ENCODE measurements around the gene NGB. TPM values are rescaled to one million over a fixed set of nuclear protein-coding genes. Genes with fewer than 3 reads are reported as not detected.
"Not testable (repeated sequence)": the region's sequence is repeated elsewhere in the genome, so short reads cannot be mapped to it uniquely, and the experiment has no call there.

Gene NGB
- total and polyA plus RNA-seq, 2 donors (not counting 1 experiment from before 2014, with no cell fraction given): not detected

- no peak for DNase-seq (ENCODE audit: low read depth in 2 of 2)
- Histone ChIP-seq H3K4me1 (ENCODE audit: control insufficient read depth, extremely low read depth, insufficient read depth, low read length) (no peaks in the 10 kb centered on the region), H3K36me3 (ENCODE audit: control insufficient read depth, insufficient read depth, low read length) (peaks cover 4% of the 10 kb centered on the region), H3K4me2 (ENCODE audit: extremely low read depth, insufficient read depth, low read length) (no peak overlapping the region), H3K27me3 (ENCODE audit: control insufficient read depth, insufficient read depth, low read length) (no peaks in the 10 kb centered on the region), H3K9me3 (ENCODE audit: control insufficient read depth, insufficient read depth, low read depth, low read length) (no peaks in the 10 kb centered on the region), H3K79me2 (ENCODE audit: control insufficient read depth, insufficient read depth, low read length) (no peaks in the 10 kb centered on the region), H3K4me3 (replicated peaks in 1 of 4; ENCODE audit: control extremely low read depth in 1 of 4, insufficient read depth in 1 of 4, low read depth in 3 of 4, low read length in 4 of 4) (no peak overlapping the region), H2AFZ (ENCODE audit: low read length) (no peak overlapping the region), H3K9ac (ENCODE audit: insufficient read depth, low read length) (no peak overlapping the region), H4K20me1 (ENCODE audit: control insufficient read depth, extremely low read depth, insufficient read depth, low read length) (no peaks in the 10 kb centered on the region), H3K27ac (ENCODE audit: insufficient read depth, low read length) (no peak overlapping the region)
- TF ChIP-seq CTCF (conservative IDR thresholded peaks at IDR 0.05 in 1 of 2, IDR thresholded peaks at IDR 0.05 in 1 of 2; ENCODE audit: low read depth in 1 of 2, low read length in 2 of 2) (no peak), EZH2 (IDR thresholded peaks at IDR 0.05; ENCODE audit: low read length, missing control alignments) (no peak)
These were observed 13.1 kb upstream of the NGB start for GRCh38 chr14:77284066-77284465.

- Histone ChIP-seq H4K20me1 (ENCODE audit: control insufficient read depth, extremely low read depth, insufficient read depth, low read length) (no peaks in the 10 kb centered on the region), H3K4me1 (ENCODE audit: control insufficient read depth, extremely low read depth, insufficient read depth, low read length) (no peaks in the 10 kb centered on the region), H3K9me3 (ENCODE audit: control insufficient read depth, insufficient read depth, low read depth, low read length) (no peaks in the 10 kb centered on the region), H2AFZ (ENCODE audit: low read length) (no peak overlapping the region), H3K27me3 (ENCODE audit: control insufficient read depth, insufficient read depth, low read length) (no peaks in the 10 kb centered on the region), H3K36me3 (ENCODE audit: control insufficient read depth, insufficient read depth, low read length) (peaks cover 8% of the 10 kb centered on the region), H3K27ac (ENCODE audit: insufficient read depth, low read length) (no peak overlapping the region), H3K9ac (ENCODE audit: insufficient read depth, low read length) (no peak overlapping the region), H3K4me2 (ENCODE audit: extremely low read depth, insufficient read depth, low read length) (no peak overlapping the region), H3K79me2 (ENCODE audit: control insufficient read depth, insufficient read depth, low read length) (no peaks in the 10 kb centered on the region), H3K4me3 (replicated peaks in 1 of 4; ENCODE audit: control extremely low read depth in 1 of 4, insufficient read depth in 1 of 4, low read depth in 3 of 4, low read length in 4 of 4) (no peak overlapping the region)
- no peak for DNase-seq (ENCODE audit: low read depth in 2 of 2)
- TF ChIP-seq EZH2 (IDR thresholded peaks at IDR 0.05; ENCODE audit: low read length, missing control alignments): no peak
- TF ChIP-seq CTCF (conservative IDR thresholded peaks at IDR 0.05 in 1 of 2, IDR thresholded peaks at IDR 0.05 in 1 of 2; ENCODE audit: low read depth in 1 of 2, low read length in 2 of 2): no peak
These were observed 10.9 kb upstream of the NGB start for GRCh38 chr14:77281852-77282410.

GRCh38 chr14:77280921-77281320 is 9.9 kb upstream of the NGB start:
- H3K36me3 ChIP-seq (ENCODE audit: control insufficient read depth, insufficient read depth, low read length); H3K27ac ChIP-seq (ENCODE audit: insufficient read depth, low read length); H3K9ac ChIP-seq (ENCODE audit: insufficient read depth, low read length); H3K9me3 ChIP-seq (ENCODE audit: control insufficient read depth, insufficient read depth, low read depth, low read length); H3K4me2 ChIP-seq (ENCODE audit: extremely low read depth, insufficient read depth, low read length); H4K20me1 ChIP-seq (ENCODE audit: control insufficient read depth, extremely low read depth, insufficient read depth, low read length); H3K4me1 ChIP-seq (ENCODE audit: control insufficient read depth, extremely low read depth, insufficient read depth, low read length); DNase-seq (ENCODE audit: low read depth in 2 of 2); H2AFZ ChIP-seq (ENCODE audit: low read length); H3K4me3 ChIP-seq (replicated peaks in 1 of 4; ENCODE audit: control extremely low read depth in 1 of 4, insufficient read depth in 1 of 4, low read depth in 3 of 4, low read length in 4 of 4); H3K27me3 ChIP-seq (ENCODE audit: control insufficient read depth, insufficient read depth, low read length); H3K79me2 ChIP-seq (ENCODE audit: control insufficient read depth, insufficient read depth, low read length): not testable (repeated sequence)

Data from fibroblast of lung (primary cell).